HepG2 (cell line): ENCODE data around the gene IRX3. TPM values are rescaled to one million over a fixed set of nuclear protein-coding genes. Genes with fewer than 3 reads are reported as not detected.
A peak's percentile ranks its signal among the peaks of the same experiment; 100 is the strongest.

Experiments used
- BCL6 ChIP-seq: IDR thresholded peaks from 2 replicates; pipeline ENCODE4 v1.6.1; 2016; ENCODE audit warnings: missing genetic modification reagents, missing compliant biosample characterization
- CBX5 ChIP-seq: sonication (generic); formaldehyde crosslinking; IDR thresholded peaks from 2 replicates; pipeline ENCODE4 v1.4.0; 2020; ENCODE audit warnings: missing genetic modification reagents, borderline replicate concordance
- FLYWCH1 ChIP-seq: sonication (generic); formaldehyde crosslinking; IDR thresholded peaks from 2 replicates; pipeline ENCODE4 v1.8.1; 2023; ENCODE audit warnings: mild to moderate bottlenecking, missing genetic modification reagents
- GFI1 ChIP-seq: sonication (generic); formaldehyde crosslinking; IDR thresholded peaks from 2 replicates; pipeline ENCODE4 v1.5.0; 2020; ENCODE audit warnings: missing genetic modification reagents, mild to moderate bottlenecking, borderline replicate concordance
- GZF1 ChIP-seq: sonication (generic); formaldehyde crosslinking; IDR thresholded peaks from 2 replicates; pipeline ENCODE4 v1.5.1; 2020; ENCODE audit warnings: mild to moderate bottlenecking, missing genetic modification reagents
- ISL2 ChIP-seq: sonication (generic); formaldehyde crosslinking; IDR thresholded peaks from 2 replicates; pipeline ENCODE4 v1.5.0; 2020; ENCODE audit warnings: missing genetic modification reagents
- MEF2D ChIP-seq: sonication (generic); formaldehyde crosslinking; IDR thresholded peaks from 2 replicates; pipeline ENCODE4 v1.5.1; 2020; ENCODE audit warnings: mild to moderate bottlenecking, missing genetic modification reagents
- PAX8 ChIP-seq: sonication (generic); formaldehyde crosslinking; IDR thresholded peaks from 2 replicates; pipeline ENCODE4 v1.8.0; 2022; ENCODE audit warnings: mild to moderate bottlenecking, missing genetic modification reagents, borderline replicate concordance
- SIX1 ChIP-seq: sonication (generic); formaldehyde crosslinking; IDR thresholded peaks from 2 replicates; pipeline ENCODE4 v1.4.0; 2020; ENCODE audit warnings: missing genetic modification reagents, borderline replicate concordance
- SIX4 ChIP-seq: sonication (generic); formaldehyde crosslinking; IDR thresholded peaks from 2 replicates; pipeline ENCODE4 v1.4.0; 2020; ENCODE audit warnings: missing genetic modification reagents
- SOX13 ChIP-seq, 3 experiments: fragments of 450-650 bp in 1 of 3; sonication (generic) in 1 of 3; formaldehyde crosslinking in 1 of 3; IDR thresholded peaks in 2 of 3; conservative IDR thresholded peaks in 1 of 3; 2 replicates each; pipeline versions ENCODE4 v1.5.0 to v1.6.1; 2016 to 2020; ENCODE audit warnings: antibody characterized with exemption in 1 of 3, mild to moderate bottlenecking in 1 of 3, missing compliant biosample characterization in 1 of 3, missing genetic modification reagents in 1 of 3, moderate library complexity in 1 of 3
- ZBTB2 ChIP-seq: sonication (generic); formaldehyde crosslinking; IDR thresholded peaks from 2 replicates; pipeline ENCODE4 v1.8.0; 2022; ENCODE audit warnings: low read depth, missing genetic modification reagents
- ZFP82 ChIP-seq: sonication (generic); formaldehyde crosslinking; IDR thresholded peaks from 2 replicates; pipeline ENCODE4 v1.5.1; 2020; ENCODE audit warnings: mild to moderate bottlenecking, missing genetic modification reagents, borderline replicate concordance
- ZMYM4 ChIP-seq: sonication (generic); formaldehyde crosslinking; IDR thresholded peaks from 2 replicates; pipeline ENCODE4 v1.8.1; 2023; ENCODE audit warnings: mild to moderate bottlenecking, missing genetic modification reagents
- ZNF124 ChIP-seq: sonication (generic); formaldehyde crosslinking; IDR thresholded peaks from 2 replicates; pipeline ENCODE4 v1.4.0; 2020; ENCODE audit warnings: missing genetic modification reagents
- ZNF501 ChIP-seq: sonication (generic); formaldehyde crosslinking; IDR thresholded peaks from 2 replicates; pipeline ENCODE4 v1.5.1; 2020; ENCODE audit warnings: mild to moderate bottlenecking, moderate library complexity, missing genetic modification reagents
- ZNF512B ChIP-seq: sonication (generic); formaldehyde crosslinking; IDR thresholded peaks from 2 replicates; pipeline ENCODE4 v1.5.1; 2020; ENCODE audit warnings: missing genetic modification reagents, mild to moderate bottlenecking, borderline replicate concordance
- ZNF605 ChIP-seq: sonication (generic); formaldehyde crosslinking; IDR thresholded peaks from 2 replicates; pipeline ENCODE4 v1.8.0; 2022; ENCODE audit warnings: mild to moderate bottlenecking, missing genetic modification reagents
- ZNF816 ChIP-seq: sonication (generic); formaldehyde crosslinking; IDR thresholded peaks from 2 replicates; pipeline ENCODE4 v1.8.0; 2022; ENCODE audit warnings: missing genetic modification reagents, mild to moderate bottlenecking, borderline replicate concordance
- ZNF850 ChIP-seq: sonication (generic); formaldehyde crosslinking; conservative IDR thresholded peaks from 2 replicates; pipeline ENCODE4 v1.9.0; 2021; ENCODE audit warnings: mild to moderate bottlenecking, missing genetic modification reagents
- polyA plus RNA-seq, 8 experiments: library from polyadenylated mRNA; depleted of rRNA in 3 of 8; stranded (reverse) in 7 of 8; unstranded in 1 of 8; fragments of >200 nt; fragmentation: Illumina TruSeq in 4 of 8; extraction: Trizol in 4 of 8; gene quantifications; 2 replicates each; pipeline versions ENCODE4 v1.2.1 to v1.2.3, GENCODE V29; 2011 to 2016; ENCODE audit warnings: low read depth in 4 of 8, missing spikeins in 1 of 8, mixed read lengths in 1 of 8; ENCODE audit not compliant: insufficient read depth in 1 of 8
- total RNA-seq, 5 experiments: library from RNA; depleted of rRNA; stranded (reverse); fragments of >200 nt; fragmentation: Illumina TruSeq; extraction: Trizol; gene quantifications; 2 replicates each; pipeline ENCODE4 v1.2.3, GENCODE V29; 2016; ENCODE audit warnings: low read depth in 1 of 5
- TF ChIP-seq, protein P1 (sequence below): sonication (generic); formaldehyde crosslinking; IDR thresholded peaks from 2 replicates; pipeline ENCODE4 v1.4.0; 2020; ENCODE audit warnings: missing genetic modification reagents
- TF ChIP-seq, protein P2 (sequence below): sonication (generic); formaldehyde crosslinking; IDR thresholded peaks from 2 replicates; pipeline ENCODE4 v1.8.0; 2022; ENCODE audit warnings: mild to moderate bottlenecking, missing genetic modification reagents

IRX3 gene
- total and polyA plus RNA-seq, 2 of the 13 experiments (the other 11 are each of a cell fraction or from before 2014, with no cell fraction given) = 9.2 to 16.4 TPM

DNA sequence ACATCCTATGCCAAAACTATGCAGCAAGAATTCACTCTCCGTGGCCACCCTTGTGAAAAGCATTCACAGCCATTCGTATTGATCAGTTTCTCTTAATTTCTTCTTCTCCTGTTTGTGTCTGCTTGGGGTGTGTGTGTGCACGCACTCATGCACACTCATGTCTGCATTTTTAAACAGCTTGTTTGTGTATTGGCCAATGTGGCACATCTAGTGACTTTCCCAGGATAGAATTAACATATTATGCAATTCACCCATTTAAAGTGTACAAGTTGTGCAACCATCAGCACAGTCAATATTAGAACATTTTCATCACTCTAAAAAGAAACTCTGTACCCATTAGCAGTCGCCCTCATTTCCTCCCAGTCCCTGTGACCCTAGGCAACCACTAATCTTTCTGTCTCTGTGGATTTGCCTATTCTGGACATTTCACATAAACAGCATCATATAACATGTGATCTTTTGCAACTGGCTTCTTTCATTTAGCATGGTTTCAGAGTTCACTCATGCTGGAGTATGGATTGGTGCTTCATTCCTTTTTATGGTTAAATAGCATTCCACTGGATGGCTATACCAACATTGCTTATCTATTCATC is 20.1 kb downstream of the IRX3 start (continued):
- TF ChIP-seq SOX13 (IDR thresholded peaks at IDR 0.05) (peak; percentile 36; the same call in 1 of the 2 replicates), SOX13 (CRISPR knock-in tag; conservative IDR thresholded peaks at IDR 0.05 in 1 of 2, IDR thresholded peaks at IDR 0.05 in 1 of 2) (peak in 1 of 2 experiments; percentile 80; a peak in 2 of 4 replicates), SIX1 (CRISPR knock-in tag) (peak; percentile 88), MEF2D (CRISPR knock-in tag) (peak; percentile 73; the same call in 1 of the 2 replicates), ZNF816 (peak; percentile 82; the same call in 1 of the 2 replicates), ZMYM4 (CRISPR knock-in tag) (peak; percentile 87), GFI1 (CRISPR knock-in tag) (no peak), ZBTB2 (CRISPR knock-in tag) (no peak), ZNF501 (CRISPR knock-in tag) (no peak), ISL2 (CRISPR knock-in tag) (peak; percentile 93), CBX5 (0 out of 2 replicates have a peak, but pooled peaks have one; percentile 42), FLYWCH1 (no peak), ZNF850 (CRISPR knock-in tag) (no peak), BCL6 (CRISPR knock-in tag) (peak; percentile 87), GZF1 (no peak), ZNF124 (peak; percentile 96), SIX4 (CRISPR knock-in tag) (peak; percentile 79), PAX8 (CRISPR knock-in tag) (no peak), ZFP82 (peak; percentile 74; the same call in 1 of the 2 replicates), ZNF512B (CRISPR knock-in tag) (no peak), ZNF605 (CRISPR knock-in tag) (no peak)
- TF ChIP-seq, protein P1, sequence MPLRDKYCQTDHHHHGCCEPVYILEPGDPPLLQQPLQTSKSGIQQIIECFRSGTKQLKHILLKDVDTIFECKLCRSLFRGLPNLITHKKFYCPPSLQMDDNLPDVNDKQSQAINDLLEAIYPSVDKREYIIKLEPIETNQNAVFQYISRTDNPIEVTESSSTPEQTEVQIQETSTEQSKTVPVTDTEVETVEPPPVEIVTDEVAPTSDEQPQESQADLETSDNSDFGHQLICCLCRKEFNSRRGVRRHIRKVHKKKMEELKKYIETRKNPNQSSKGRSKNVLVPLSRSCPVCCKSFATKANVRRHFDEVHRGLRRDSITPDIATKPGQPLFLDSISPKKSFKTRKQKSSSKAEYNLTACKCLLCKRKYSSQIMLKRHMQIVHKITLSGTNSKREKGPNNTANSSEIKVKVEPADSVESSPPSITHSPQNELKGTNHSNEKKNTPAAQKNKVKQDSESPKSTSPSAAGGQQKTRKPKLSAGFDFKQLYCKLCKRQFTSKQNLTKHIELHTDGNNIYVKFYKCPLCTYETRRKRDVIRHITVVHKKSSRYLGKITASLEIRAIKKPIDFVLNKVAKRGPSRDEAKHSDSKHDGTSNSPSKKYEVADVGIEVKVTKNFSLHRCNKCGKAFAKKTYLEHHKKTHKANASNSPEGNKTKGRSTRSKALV (CRISPR knock-in tag) = 0 out of 2 replicates have a peak, but pooled peaks have one; percentile 41
- TF ChIP-seq, protein P2, sequence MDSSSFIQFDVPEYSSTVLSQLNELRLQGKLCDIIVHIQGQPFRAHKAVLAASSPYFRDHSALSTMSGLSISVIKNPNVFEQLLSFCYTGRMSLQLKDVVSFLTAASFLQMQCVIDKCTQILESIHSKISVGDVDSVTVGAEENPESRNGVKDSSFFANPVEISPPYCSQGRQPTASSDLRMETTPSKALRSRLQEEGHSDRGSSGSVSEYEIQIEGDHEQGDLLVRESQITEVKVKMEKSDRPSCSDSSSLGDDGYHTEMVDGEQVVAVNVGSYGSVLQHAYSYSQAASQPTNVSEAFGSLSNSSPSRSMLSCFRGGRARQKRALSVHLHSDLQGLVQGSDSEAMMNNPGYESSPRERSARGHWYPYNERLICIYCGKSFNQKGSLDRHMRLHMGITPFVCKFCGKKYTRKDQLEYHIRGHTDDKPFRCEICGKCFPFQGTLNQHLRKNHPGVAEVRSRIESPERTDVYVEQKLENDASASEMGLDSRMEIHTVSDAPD = 0 out of 2 replicates have a peak, but pooled peaks have one; percentile 16
